Central memory CD8-positive, alpha-beta T cell (primary cell): Measurements from ENCODE around the gene APOA1.
A peak's percentile ranks its signal among the peaks of the same experiment; 100 is the strongest.

Experiments used
- ATAC-seq: fragments of 150-1000 bp; cut with Tn5 transposase; replicated peaks from 2 replicates; pipeline ENCODE4 v1.10.0; 2022; ENCODE audit warnings: mild to moderate bottlenecking, moderate FRiP score, moderate number of reproducible peaks; ENCODE audit not compliant: poor library complexity, severe bottlenecking; ENCODE audit errors: extremely low read depth
- DNase-seq, 2 donors: peaks; one replicate each; pipeline ENCODE4 v3.0.0; 2021; ENCODE audit warnings: low spot score in 2 of 2
- H3K27ac Mint-ChIP-seq: one replicate; pipeline ENCODE4 v1.8.0; 2022; ENCODE audit warnings: low read depth, mild to moderate bottlenecking, moderate library complexity, mixed read lengths
- H3K27me3 Mint-ChIP-seq: one replicate; pipeline ENCODE4 v1.8.0; 2022; ENCODE audit warnings: mixed read lengths
- H3K36me3 Mint-ChIP-seq: one replicate; pipeline ENCODE4 v1.8.0; 2022; ENCODE audit warnings: mild to moderate bottlenecking, moderate library complexity, mixed read lengths; ENCODE audit not compliant: insufficient read depth
- H3K4me1 Mint-ChIP-seq: one replicate; pipeline ENCODE4 v1.8.0; 2022; ENCODE audit warnings: mixed read lengths
- H3K4me3 Mint-ChIP-seq: one replicate; pipeline ENCODE4 v1.8.0; 2022; ENCODE audit warnings: mild to moderate bottlenecking, moderate library complexity, mixed read lengths
- H3K9me3 Mint-ChIP-seq: one replicate; pipeline ENCODE4 v1.8.0; 2022; ENCODE audit warnings: mixed read lengths

The APOA1 gene

DNA sequence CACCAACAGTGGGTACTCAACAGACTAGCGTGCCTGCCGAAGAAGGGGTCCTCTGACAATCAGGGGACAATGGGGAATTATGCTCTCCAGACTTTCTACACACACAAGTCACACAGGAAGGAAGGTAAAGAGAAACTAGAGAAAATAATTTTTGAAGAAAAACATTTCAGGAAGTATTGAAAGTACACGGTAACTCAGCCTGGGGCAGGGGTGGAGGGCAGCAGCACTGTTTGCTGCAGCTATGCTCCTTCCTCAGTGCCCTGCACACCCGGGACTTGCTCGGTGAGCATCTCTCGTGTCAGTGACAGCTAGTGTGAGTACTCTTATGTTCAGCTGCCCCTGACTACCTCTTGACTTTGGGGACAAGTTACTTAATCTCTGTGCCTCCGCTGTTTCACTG lies 18.0 kb upstream of the APOA1 start:
- Mint-ChIP-seq H3K27me3 (no peaks in the 10 kb centered on the region), H3K4me3 (peak overlapping the region; percentile 51), H3K4me1 (peaks cover 61% of the 10 kb centered on the region), H3K36me3 (peaks cover 34% of the 10 kb centered on the region), H3K9me3 (no peaks in the 10 kb centered on the region), H3K27ac (peak overlapping the region; percentile 54)
- no peak for DNase-seq
- ATAC-seq: no peak

DNA sequence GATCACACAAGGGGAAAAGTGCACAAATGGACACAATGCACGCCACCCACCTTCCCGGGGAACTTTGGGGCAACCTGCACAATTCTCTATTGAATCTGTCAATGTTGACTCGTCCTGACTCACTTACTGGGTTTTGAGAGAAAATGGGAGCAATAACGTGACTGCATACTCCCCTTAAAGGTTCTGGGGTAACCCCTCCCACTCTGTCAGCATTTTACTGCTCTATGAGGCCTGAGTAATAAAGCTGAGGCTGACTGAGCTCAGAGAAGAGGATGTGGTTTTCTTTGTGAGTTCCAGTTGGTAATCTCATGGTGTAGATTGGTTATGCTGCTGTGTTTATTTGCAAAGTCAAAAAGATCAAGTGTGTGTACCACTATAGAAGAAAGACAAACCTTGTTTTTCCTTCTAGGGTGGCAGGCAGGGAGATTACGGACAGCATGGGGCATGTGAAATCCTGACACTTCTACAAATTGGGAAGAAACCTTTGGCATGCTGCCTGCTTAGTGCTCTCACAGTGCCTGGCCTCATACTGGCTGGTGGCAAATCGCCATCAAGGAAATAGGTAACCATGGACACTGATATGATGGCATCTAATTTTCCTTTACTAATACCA lies 16.1 kb upstream of the APOA1 start:
- Mint-ChIP-seq H3K9me3 (no peaks in the 10 kb centered on the region), H3K4me3 (peak overlapping the region; percentile 66), H3K4me1 (peaks cover 73% of the 10 kb centered on the region), H3K36me3 (peaks cover 41% of the 10 kb centered on the region), H3K27ac (peak overlapping the region; percentile 88), H3K27me3 (no peaks in the 10 kb centered on the region)
- DNase-seq (peak in 1 of 2 donors; percentile 61), ATAC-seq (peak; percentile 96)

DNA sequence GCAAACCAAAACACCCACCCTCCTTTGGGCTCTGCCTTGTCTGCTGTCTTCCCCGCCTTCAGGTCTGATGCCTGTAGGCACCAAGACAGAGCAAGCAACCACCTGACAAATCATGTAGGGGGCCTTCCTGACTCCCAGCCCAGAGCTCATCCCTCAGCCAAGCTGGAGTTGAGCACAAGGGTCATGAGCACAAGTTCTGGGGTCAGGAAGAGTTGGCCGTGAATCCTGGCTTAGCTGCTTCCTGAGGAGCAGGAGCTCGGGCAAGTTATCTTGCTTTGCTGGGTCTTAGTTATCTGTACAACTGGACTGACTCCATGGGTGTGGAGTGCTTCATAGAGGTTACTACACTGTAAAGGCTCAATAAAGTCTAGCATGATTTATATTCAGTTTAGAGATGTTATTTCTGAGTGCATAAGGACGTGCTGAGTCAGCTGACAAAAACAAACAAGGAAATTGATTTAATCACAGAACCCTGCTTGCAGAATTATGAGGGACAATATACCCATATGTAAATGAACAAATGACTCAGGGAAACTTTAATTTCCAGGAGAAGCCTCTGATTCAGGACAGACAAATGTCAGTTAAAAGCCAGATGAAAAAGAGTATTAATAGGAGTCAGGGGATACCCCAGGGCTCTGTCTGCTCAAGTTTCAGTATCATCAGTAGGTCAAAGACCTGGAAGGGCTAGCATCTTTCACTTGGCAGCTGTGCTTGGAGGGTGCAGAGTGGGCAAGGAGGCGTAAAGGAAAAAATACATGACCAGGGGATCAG lies 15.0 kb upstream of the APOA1 start:
- H3K27me3 Mint-ChIP-seq: no peaks in the 10 kb centered on the region
- peaks cover 73% of the 10 kb centered on the region for H3K4me1 Mint-ChIP-seq
- H3K4me3 Mint-ChIP-seq: peak overlapping the region; percentile 66
- H3K9me3 Mint-ChIP-seq: no peaks in the 10 kb centered on the region
- ATAC-seq (no peak), DNase-seq (no peak)
- peak overlapping the region; percentile 88 for H3K27ac Mint-ChIP-seq
- H3K36me3 Mint-ChIP-seq: peaks cover 35% of the 10 kb centered on the region

DNA sequence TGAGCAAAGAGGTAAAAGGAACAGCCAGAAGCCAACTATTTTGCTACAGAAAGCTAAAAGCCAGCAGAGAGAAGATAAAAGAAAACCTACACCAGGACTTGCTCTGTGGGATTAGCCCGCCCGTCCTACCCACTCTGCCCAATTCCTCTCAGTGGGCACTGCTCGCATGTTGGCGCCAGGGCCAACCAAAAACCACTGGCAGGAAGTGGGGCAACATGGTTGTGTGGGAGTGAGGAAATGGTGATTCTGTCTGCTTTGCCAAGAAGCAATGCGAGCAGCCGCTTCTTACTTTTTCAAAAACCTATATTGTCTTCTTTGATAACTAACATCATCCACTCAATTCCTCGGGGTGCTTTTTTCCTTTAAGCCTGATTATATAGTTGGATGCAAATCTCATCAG lies 14.2 kb upstream of the APOA1 start:
- peak overlapping the region; percentile 66 for H3K4me3 Mint-ChIP-seq
- ATAC-seq (peak; percentile 48), DNase-seq (peak; percentile 46 to 55)
- H3K27ac Mint-ChIP-seq: peak overlapping the region; percentile 88
- H3K27me3 Mint-ChIP-seq: no peaks in the 10 kb centered on the region
- no peaks in the 10 kb centered on the region for H3K9me3 Mint-ChIP-seq
- H3K4me1 Mint-ChIP-seq: peaks cover 66% of the 10 kb centered on the region
- H3K36me3 Mint-ChIP-seq: peaks cover 30% of the 10 kb centered on the region

GRCh38 chr11:116849486-116849885 lies 12.1 kb upstream of the APOA1 start:
- H3K27me3 Mint-ChIP-seq: no peaks in the 10 kb centered on the region
- H3K4me1 Mint-ChIP-seq: peaks cover 49% of the 10 kb centered on the region
- H3K36me3 Mint-ChIP-seq: peaks cover 34% of the 10 kb centered on the region
- no peaks in the 10 kb centered on the region for H3K9me3 Mint-ChIP-seq
- ATAC-seq (no peak), DNase-seq (no peak)
- H3K27ac Mint-ChIP-seq: peak overlapping the region; percentile 88
- no peak overlapping the region for H3K4me3 Mint-ChIP-seq

- Mint-ChIP-seq H3K4me3 (no peak overlapping the region), H3K9me3 (no peaks in the 10 kb centered on the region), H3K27me3 (no peaks in the 10 kb centered on the region), H3K4me1 (peaks cover 45% of the 10 kb centered on the region), H3K36me3 (peaks cover 33% of the 10 kb centered on the region), H3K27ac (peak overlapping the region; percentile 88)
- no peak for DNase-seq
- ATAC-seq: no peak
Observed at GRCh38 chr11:116849060-116849459, 11.6 kb upstream of the APOA1 start.

DNA sequence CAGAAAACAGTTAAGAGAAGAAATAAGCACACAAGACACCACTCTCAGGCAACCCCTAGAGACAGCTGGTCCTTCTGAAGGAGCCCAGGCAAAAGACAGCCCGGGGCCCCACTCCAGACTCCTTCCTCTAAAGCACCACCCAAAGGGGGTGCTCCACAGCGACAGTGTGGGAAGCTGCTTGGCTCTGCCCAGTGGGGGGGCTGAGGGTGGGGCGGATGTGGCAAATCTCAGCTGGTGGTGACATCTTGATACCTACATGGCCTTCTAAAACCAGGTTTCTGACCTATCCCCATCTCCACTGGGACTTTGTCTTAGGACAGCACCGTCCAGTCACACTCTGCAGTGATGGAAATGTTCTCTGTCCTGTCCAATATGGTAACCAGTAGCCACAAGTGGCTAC lies 10.2 kb upstream of the APOA1 start:
- H3K4me3 Mint-ChIP-seq: no peak overlapping the region
- no peaks in the 10 kb centered on the region for H3K9me3 Mint-ChIP-seq
- no peak for ATAC-seq
- H3K27ac Mint-ChIP-seq: no peak overlapping the region
- no peak for DNase-seq
- peaks cover 35% of the 10 kb centered on the region for H3K4me1 Mint-ChIP-seq
- no peaks in the 10 kb centered on the region for H3K27me3 Mint-ChIP-seq
- H3K36me3 Mint-ChIP-seq: peaks cover 34% of the 10 kb centered on the region

DNA sequence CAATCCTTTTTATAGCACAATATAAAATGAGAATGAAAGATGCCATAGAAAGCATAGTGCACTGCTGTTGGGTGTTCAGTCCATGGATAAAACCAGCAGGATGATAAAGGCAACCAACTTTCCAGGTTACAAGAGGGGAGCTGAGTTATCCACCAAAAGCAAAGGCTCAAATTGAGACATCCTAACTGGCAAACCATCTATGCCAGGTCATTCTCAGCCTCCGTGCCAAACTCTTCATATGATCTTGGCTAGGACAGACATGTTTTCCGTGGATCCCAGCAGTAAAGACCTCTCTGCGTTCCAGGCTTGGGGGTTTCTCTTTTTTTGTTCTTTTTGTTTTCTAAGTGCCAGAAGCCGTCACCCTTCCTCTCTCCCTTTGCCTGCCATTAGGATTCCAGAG lies 7.3 kb upstream of the APOA1 start:
- H3K9me3 Mint-ChIP-seq: no peaks in the 10 kb centered on the region
- peaks cover 31% of the 10 kb centered on the region for H3K36me3 Mint-ChIP-seq
- no peak overlapping the region for H3K4me3 Mint-ChIP-seq
- peaks cover 9% of the 10 kb centered on the region for H3K4me1 Mint-ChIP-seq
- H3K27ac Mint-ChIP-seq: no peak overlapping the region
- ATAC-seq: no peak
- no peaks in the 10 kb centered on the region for H3K27me3 Mint-ChIP-seq
- DNase-seq: no peak

DNA sequence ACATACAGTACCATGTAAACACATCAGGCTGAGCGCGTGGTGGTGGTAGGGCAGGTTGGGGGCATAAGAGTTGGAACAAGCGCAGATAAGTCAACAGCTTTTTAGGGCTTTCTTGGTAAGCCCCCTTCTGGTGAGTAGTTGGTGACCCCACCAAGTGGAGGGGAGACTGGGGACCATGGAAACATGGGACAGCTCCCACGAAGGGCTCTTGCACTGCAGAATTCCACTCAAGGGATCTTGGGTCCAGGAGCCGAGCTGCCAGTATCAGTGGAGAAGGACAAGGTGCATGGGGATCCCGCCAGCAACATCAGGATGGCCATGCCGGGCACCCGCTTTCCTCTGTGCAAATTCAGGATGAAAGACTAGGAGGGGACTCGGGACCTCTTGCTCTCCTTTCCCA lies 6.2 kb upstream of the APOA1 start:
- ATAC-seq (no peak), DNase-seq (no peak)
- no peak overlapping the region for H3K27ac Mint-ChIP-seq
- peaks cover 24% of the 10 kb centered on the region for H3K36me3 Mint-ChIP-seq
- H3K27me3 Mint-ChIP-seq: no peaks in the 10 kb centered on the region
- no peaks in the 10 kb centered on the region for H3K9me3 Mint-ChIP-seq
- H3K4me1 Mint-ChIP-seq: peaks cover 4% of the 10 kb centered on the region
- no peak overlapping the region for H3K4me3 Mint-ChIP-seq

- Mint-ChIP-seq H3K27ac (no peak overlapping the region), H3K27me3 (no peaks in the 10 kb centered on the region), H3K4me1 (peaks cover 4% of the 10 kb centered on the region), H3K4me3 (no peak overlapping the region), H3K9me3 (no peaks in the 10 kb centered on the region), H3K36me3 (peaks cover 24% of the 10 kb centered on the region)
- ATAC-seq (no peak), DNase-seq (no peak)
Observed at GRCh38 chr11:116842909-116843308, 5.5 kb upstream of the APOA1 start.

DNA sequence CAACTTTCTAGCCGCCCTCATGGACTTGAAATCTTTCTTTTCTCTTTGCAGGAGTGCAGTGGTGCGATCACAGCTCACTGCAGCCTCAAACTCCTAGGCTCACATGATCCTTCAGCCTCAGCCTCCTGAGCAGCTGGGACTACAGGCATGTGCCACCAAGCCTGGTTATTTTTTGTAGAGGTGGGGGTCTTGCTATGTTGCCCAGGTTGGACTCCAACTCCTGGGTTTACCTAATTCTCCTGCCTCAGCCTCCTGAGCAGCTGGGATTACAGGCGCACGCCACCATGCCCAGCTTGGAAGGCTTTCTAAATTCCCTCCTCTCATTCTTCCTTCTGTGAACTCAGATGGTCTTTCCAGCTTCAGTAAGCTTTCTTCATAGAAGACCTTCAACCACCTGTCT lies 4.7 kb upstream of the APOA1 start:
- H3K36me3 Mint-ChIP-seq: peaks cover 24% of the 10 kb centered on the region
- DNase-seq (no peak), ATAC-seq (no peak)
- H3K27ac Mint-ChIP-seq: peak overlapping the region; percentile 42
- no peaks in the 10 kb centered on the region for H3K27me3 Mint-ChIP-seq
- H3K4me3 Mint-ChIP-seq: no peak overlapping the region
- no peaks in the 10 kb centered on the region for H3K9me3 Mint-ChIP-seq
- H3K4me1 Mint-ChIP-seq: peaks cover 4% of the 10 kb centered on the region

- ATAC-seq (no peak), DNase-seq (no peak)
- Mint-ChIP-seq H3K36me3 (peaks cover 22% of the 10 kb centered on the region), H3K27ac (no peak overlapping the region), H3K9me3 (no peaks in the 10 kb centered on the region), H3K27me3 (no peaks in the 10 kb centered on the region), H3K4me3 (no peak overlapping the region), H3K4me1 (peaks cover 10% of the 10 kb centered on the region)
Observed at GRCh38 chr11:116840746-116841296, 3.4 kb upstream of the APOA1 start.

DNA sequence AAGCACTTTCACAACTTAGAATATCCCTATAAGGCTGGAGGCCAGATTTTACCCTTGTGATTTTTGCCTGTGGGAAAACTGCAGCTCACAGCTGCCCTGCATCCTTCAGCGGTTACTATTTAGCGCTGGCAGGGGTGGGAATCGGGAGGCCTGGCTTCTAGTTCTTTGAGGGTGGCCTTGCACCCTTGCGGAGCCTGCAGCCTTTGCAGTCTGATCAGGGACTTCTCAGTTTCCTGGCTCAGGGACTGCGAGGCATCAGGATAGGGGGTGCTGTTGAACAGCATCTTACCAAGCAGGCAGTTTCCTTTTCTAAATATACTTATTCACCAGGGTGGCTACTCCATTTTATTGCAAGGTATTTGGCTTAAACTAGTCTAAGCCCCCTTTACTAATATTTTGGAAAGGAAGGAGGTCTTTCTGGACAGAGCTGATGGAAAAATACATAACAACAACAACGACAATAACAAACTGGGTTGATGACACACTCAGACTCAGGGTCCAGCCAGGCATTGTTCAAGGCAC lies 2.9 kb upstream of the APOA1 start:
- Mint-ChIP-seq H3K27me3 (no peaks in the 10 kb centered on the region), H3K4me3 (no peak overlapping the region), H3K27ac (no peak overlapping the region), H3K9me3 (no peaks in the 10 kb centered on the region), H3K4me1 (peaks cover 14% of the 10 kb centered on the region), H3K36me3 (peaks cover 18% of the 10 kb centered on the region)
- DNase-seq: no peak
- ATAC-seq: no peak
